Memory B cell (primary cell): ENCODE results near the gene CCDC141.
"Not testable (repeated sequence)": the region's sequence is repeated elsewhere in the genome, so short reads cannot be mapped to it uniquely, and the experiment has no call there.

ENCODE experiments used
- ATAC-seq: fragments of 150-1000 bp; cut with Tn5 transposase; 2 replicates; pipeline ENCODE4 v1.10.0; 2021; ENCODE audit warnings: low read depth, mild to moderate bottlenecking, moderate library complexity
- DNase-seq, 2 donors: peaks; one replicate each; pipeline ENCODE4 v3.0.0; 2022; ENCODE audit warnings: low spot score in 2 of 2
- H3K27ac Mint-ChIP-seq: one replicate; pipeline ENCODE4 v1.8.0; 2022; ENCODE audit warnings: mild to moderate bottlenecking, moderate library complexity, mixed read lengths
- H3K27me3 Mint-ChIP-seq: one replicate; pipeline ENCODE4 v1.8.0; 2022; ENCODE audit warnings: mixed read lengths
- H3K36me3 Mint-ChIP-seq: one replicate; pipeline ENCODE4 v1.8.0; 2022; ENCODE audit warnings: mild to moderate bottlenecking, mixed read lengths
- H3K4me1 Mint-ChIP-seq: one replicate; pipeline ENCODE4 v1.8.0; 2022; ENCODE audit warnings: mixed read lengths
- H3K4me3 Mint-ChIP-seq: one replicate; pipeline ENCODE4 v1.8.0; 2022; ENCODE audit warnings: mild to moderate bottlenecking, moderate library complexity, mixed read lengths
- H3K9me3 Mint-ChIP-seq: one replicate; pipeline ENCODE4 v1.8.0; 2022; ENCODE audit warnings: mixed read lengths

The CCDC141 gene

GRCh38 chr2:178989424-178989823 lies 60.5 kb downstream of the CCDC141 start:
- H3K4me3 Mint-ChIP-seq, ATAC-seq, DNase-seq, H3K27ac Mint-ChIP-seq, H3K27me3 Mint-ChIP-seq, H3K9me3 Mint-ChIP-seq, H3K36me3 Mint-ChIP-seq: not testable (repeated sequence)
- H3K4me1 Mint-ChIP-seq, result peaks cover 10% of the 10 kb centered on the region

- not testable (repeated sequence) for H3K27me3 Mint-ChIP-seq, H3K9me3 Mint-ChIP-seq, DNase-seq, H3K4me3 Mint-ChIP-seq, ATAC-seq, H3K36me3 Mint-ChIP-seq, H3K4me1 Mint-ChIP-seq
- peak overlapping the region; percentile 39 for H3K27ac Mint-ChIP-seq
Observed at GRCh38 chr2:178982652-178983051, 67.3 kb downstream of the CCDC141 start.

GRCh38 chr2:178980815-178981214 lies 69.1 kb downstream of the CCDC141 start:
- H3K27me3 Mint-ChIP-seq, result no peaks in the 10 kb centered on the region
- DNase-seq (no peak), ATAC-seq (no peak)
- peaks cover 3% of the 10 kb centered on the region for H3K4me1 Mint-ChIP-seq
- H3K9me3 Mint-ChIP-seq, result no peaks in the 10 kb centered on the region
- H3K36me3 Mint-ChIP-seq, result peaks cover 4% of the 10 kb centered on the region
- H3K27ac Mint-ChIP-seq, result no peak overlapping the region
- no peak overlapping the region for H3K4me3 Mint-ChIP-seq

- peaks cover 6% of the 10 kb centered on the region for H3K4me1 Mint-ChIP-seq
- ATAC-seq (no peak), DNase-seq (no peak)
- H3K36me3 Mint-ChIP-seq, result peaks cover 4% of the 10 kb centered on the region
- no peaks in the 10 kb centered on the region for H3K9me3 Mint-ChIP-seq
- H3K27me3 Mint-ChIP-seq, result no peaks in the 10 kb centered on the region
- H3K27ac Mint-ChIP-seq, result no peak overlapping the region
- no peak overlapping the region for H3K4me3 Mint-ChIP-seq
Observed at GRCh38 chr2:178978667-178979066, 71.3 kb downstream of the CCDC141 start.

GRCh38 chr2:178976351-178976750 lies 73.6 kb downstream of the CCDC141 start:
- ATAC-seq (no peak), DNase-seq (no peak)
- Mint-ChIP-seq H3K27ac (no peak overlapping the region), H3K4me3 (no peak overlapping the region), H3K9me3 (no peaks in the 10 kb centered on the region), H3K27me3 (no peaks in the 10 kb centered on the region), H3K4me1 (peaks cover 6% of the 10 kb centered on the region), H3K36me3 (peaks cover 12% of the 10 kb centered on the region)

- DNase-seq (peak in 1 of 2 donors; percentile 9), ATAC-seq (peak; percentile 79)
- Mint-ChIP-seq H3K4me3 (no peak overlapping the region), H3K4me1 (peaks cover 2% of the 10 kb centered on the region), H3K9me3 (no peaks in the 10 kb centered on the region), H3K27me3 (no peaks in the 10 kb centered on the region), H3K36me3 (peaks cover 19% of the 10 kb centered on the region), H3K27ac (no peak overlapping the region)
Observed at GRCh38 chr2:178962805-178963433, 87.0 kb downstream of the CCDC141 start.

GRCh38 chr2:178962152-178962551 lies 87.8 kb downstream of the CCDC141 start:
- DNase-seq (no peak), ATAC-seq (no peak)
- H3K27me3 Mint-ChIP-seq, result no peaks in the 10 kb centered on the region
- peaks cover 17% of the 10 kb centered on the region for H3K36me3 Mint-ChIP-seq
- H3K4me1 Mint-ChIP-seq, result no peaks in the 10 kb centered on the region
- H3K4me3 Mint-ChIP-seq, result no peak overlapping the region
- no peak overlapping the region for H3K27ac Mint-ChIP-seq
- no peaks in the 10 kb centered on the region for H3K9me3 Mint-ChIP-seq

GRCh38 chr2:178954049-178954448 lies 95.9 kb downstream of the CCDC141 start:
- Mint-ChIP-seq H3K4me3 (no peak overlapping the region), H3K9me3 (no peaks in the 10 kb centered on the region), H3K36me3 (peaks cover 12% of the 10 kb centered on the region), H3K4me1 (peaks cover 4% of the 10 kb centered on the region), H3K27me3 (no peaks in the 10 kb centered on the region), H3K27ac (no peak overlapping the region)
- ATAC-seq (no peak), DNase-seq (no peak)

- Mint-ChIP-seq H3K27ac (no peak overlapping the region), H3K36me3 (peaks cover 20% of the 10 kb centered on the region), H3K4me3 (no peak overlapping the region), H3K9me3 (peaks cover 4% of the 10 kb centered on the region), H3K27me3 (no peaks in the 10 kb centered on the region), H3K4me1 (peaks cover 4% of the 10 kb centered on the region)
- DNase-seq (no peak), ATAC-seq (no peak)
Observed at GRCh38 chr2:178951266-178952006, 98.5 kb downstream of the CCDC141 start.

- H3K4me3 Mint-ChIP-seq, result no peak overlapping the region
- DNase-seq (no peak), ATAC-seq (no peak)
- peaks cover 22% of the 10 kb centered on the region for H3K36me3 Mint-ChIP-seq
- peaks cover 4% of the 10 kb centered on the region for H3K9me3 Mint-ChIP-seq
- no peak overlapping the region for H3K27ac Mint-ChIP-seq
- H3K27me3 Mint-ChIP-seq, result no peaks in the 10 kb centered on the region
- H3K4me1 Mint-ChIP-seq, result peaks cover 4% of the 10 kb centered on the region
Observed at GRCh38 chr2:178949584-178949983, 100.4 kb downstream of the CCDC141 start.

GRCh38 chr2:178949151-178949550 lies 100.8 kb downstream of the CCDC141 start:
- H3K27ac Mint-ChIP-seq, result no peak overlapping the region
- peaks cover 4% of the 10 kb centered on the region for H3K9me3 Mint-ChIP-seq
- DNase-seq (no peak), ATAC-seq (no peak)
- H3K36me3 Mint-ChIP-seq, result peaks cover 23% of the 10 kb centered on the region
- peaks cover 4% of the 10 kb centered on the region for H3K4me1 Mint-ChIP-seq
- H3K4me3 Mint-ChIP-seq, result no peak overlapping the region
- no peaks in the 10 kb centered on the region for H3K27me3 Mint-ChIP-seq

GRCh38 chr2:178947006-178947405 lies 102.9 kb downstream of the CCDC141 start:
- H3K27ac Mint-ChIP-seq, result peak overlapping the region; percentile 51
- DNase-seq, result no peak
- H3K4me3 Mint-ChIP-seq, result no peak overlapping the region
- H3K27me3 Mint-ChIP-seq, result no peaks in the 10 kb centered on the region
- H3K9me3 Mint-ChIP-seq, result peaks cover 4% of the 10 kb centered on the region
- peaks cover 4% of the 10 kb centered on the region for H3K4me1 Mint-ChIP-seq
- ATAC-seq, result no peak
- H3K36me3 Mint-ChIP-seq, result peaks cover 31% of the 10 kb centered on the region

- no peak overlapping the region for H3K27ac Mint-ChIP-seq
- no peak overlapping the region for H3K4me3 Mint-ChIP-seq
- ATAC-seq (no peak), DNase-seq (no peak)
- peaks cover 4% of the 10 kb centered on the region for H3K4me1 Mint-ChIP-seq
- H3K36me3 Mint-ChIP-seq, result peaks cover 31% of the 10 kb centered on the region
- peaks cover 4% of the 10 kb centered on the region for H3K9me3 Mint-ChIP-seq
- H3K27me3 Mint-ChIP-seq, result no peaks in the 10 kb centered on the region
Observed at GRCh38 chr2:178946494-178946893, 103.4 kb downstream of the CCDC141 start.

GRCh38 chr2:178943745-178944144 lies 106.2 kb downstream of the CCDC141 start:
- no peaks in the 10 kb centered on the region for H3K27me3 Mint-ChIP-seq
- no peak overlapping the region for H3K27ac Mint-ChIP-seq
- peaks cover 35% of the 10 kb centered on the region for H3K36me3 Mint-ChIP-seq
- H3K9me3 Mint-ChIP-seq, result peaks cover 4% of the 10 kb centered on the region
- no peak for DNase-seq
- no peak for ATAC-seq
- H3K4me3 Mint-ChIP-seq, result no peak overlapping the region
- no peaks in the 10 kb centered on the region for H3K4me1 Mint-ChIP-seq

- H3K36me3 Mint-ChIP-seq, result peaks cover 56% of the 10 kb centered on the region
- peaks cover 22% of the 10 kb centered on the region for H3K9me3 Mint-ChIP-seq
- no peak overlapping the region for H3K4me3 Mint-ChIP-seq
- H3K27me3 Mint-ChIP-seq, result no peaks in the 10 kb centered on the region
- DNase-seq, result no peak
- no peak overlapping the region for H3K27ac Mint-ChIP-seq
- no peak for ATAC-seq
- H3K4me1 Mint-ChIP-seq, result no peaks in the 10 kb centered on the region
Observed at GRCh38 chr2:178934571-178934970, 115.4 kb downstream of the CCDC141 start.
